A549 treated with AZD2906 at 1 μM for 4 hours (cell line): ENCODE results near the gene UTP18. TPM values are rescaled to one million over a fixed set of nuclear protein-coding genes. Genes with fewer than 3 reads are reported as not detected.

Experiments
- total RNA-seq: library from RNA; stranded (reverse); fragments of 200-300 nt; extraction: Qiagen RNA extraction; gene quantifications from 5 replicates; pipeline ENCODE4 v1.2.3, GENCODE V29; 2022

UTP18 gene
- 66.8 to 77.9 TPM (median 68.6 TPM) in 5 replicates for total RNA-seq

DNA sequence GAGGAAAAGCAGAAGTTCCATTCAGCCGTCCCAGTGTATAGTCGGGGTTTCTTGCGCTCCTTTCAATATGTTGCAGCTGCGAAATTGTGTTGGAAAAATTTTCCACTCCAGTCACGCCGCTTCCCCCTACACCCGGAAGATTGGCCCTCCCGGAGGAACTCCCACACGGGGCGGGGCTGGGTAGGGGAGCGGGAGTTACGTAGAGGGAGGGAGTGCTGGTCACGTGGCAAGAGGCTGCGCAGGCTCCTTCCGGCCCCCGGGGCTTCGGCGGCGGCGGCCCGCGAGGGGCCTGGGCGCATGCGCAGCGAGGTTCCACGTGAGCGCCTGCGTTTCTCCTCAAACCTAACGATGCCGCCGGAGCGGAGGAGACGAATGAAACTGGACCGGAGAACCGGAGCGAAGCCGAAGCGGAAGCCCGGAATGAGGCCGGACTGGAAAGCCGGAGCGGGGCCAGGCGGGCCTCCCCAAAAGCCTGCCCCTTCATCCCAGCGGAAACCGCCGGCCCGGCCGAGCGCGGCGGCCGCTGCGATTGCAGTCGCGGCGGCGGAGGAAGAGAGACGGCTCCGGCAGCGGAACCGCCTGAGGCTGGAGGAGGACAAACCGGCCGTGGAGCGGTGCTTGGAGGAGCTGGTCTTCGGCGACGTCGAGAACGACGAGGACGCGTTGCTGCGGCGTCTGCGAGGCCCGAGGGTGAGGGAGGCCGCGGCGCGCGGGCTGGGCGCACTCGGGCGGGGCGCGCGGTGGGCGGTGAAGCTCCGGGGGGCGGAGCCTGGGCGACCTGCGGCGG is at the start of gene UTP18:
Gene UTP18, plus strand, starts transcription at position 310 of the 787 bp plus-strand sequence. Its CDS starts 39 bp downstream, at position 349.

DNA sequence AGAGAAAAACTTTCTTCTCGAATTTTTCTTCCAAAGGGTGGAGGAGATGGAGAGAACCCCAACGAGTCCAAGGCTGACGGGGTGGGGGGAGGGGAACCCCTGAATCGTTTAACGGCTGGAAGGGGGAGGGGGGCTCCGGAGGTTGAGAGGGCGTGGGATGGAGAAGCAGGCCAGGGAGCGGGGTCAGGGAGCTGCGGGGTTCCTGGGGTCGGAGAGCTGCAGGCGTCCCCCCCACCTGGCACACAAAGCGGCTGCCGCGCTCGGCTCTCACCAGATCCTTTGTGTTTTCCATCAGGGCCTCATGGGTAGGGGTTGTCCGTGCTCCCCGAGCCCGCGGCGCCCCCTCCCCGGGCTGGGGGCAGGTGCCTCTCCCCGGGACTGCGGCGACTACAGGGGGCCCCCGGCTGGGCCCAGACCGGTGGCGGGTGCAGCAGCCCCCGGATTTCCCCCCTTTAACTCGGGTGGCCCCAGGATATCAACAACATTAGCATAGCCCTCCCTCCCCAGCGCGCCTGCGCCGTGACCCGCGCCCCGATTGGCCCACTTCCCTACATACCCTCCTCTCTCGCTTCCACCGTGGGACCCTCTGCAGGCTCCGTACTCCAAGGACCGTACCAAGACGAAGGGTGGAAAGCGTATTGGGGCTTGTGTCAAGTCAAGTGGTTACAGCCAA is 646 bp upstream of the UTP18 start, which contains the start of gene MBTD1:
Gene MBTD1, minus strand, starts transcription at position 486 of the 673 bp plus-strand sequence. CDS start 34,888 bp downstream, outside the sequence.

Other genes with a start within 250 kb of the UTP18 start
- 71.6 to 93.8 TPM (median 74.9 TPM) in 5 replicates for gene SPAG9, start 139.7 kb upstream of the UTP18 start, total RNA-seq
- 617 to 768 TPM (median 706 TPM) in 5 replicates for gene NME1, start 107.0 kb upstream of the UTP18 start, total RNA-seq
- gene NME2, start 94.1 kb upstream of the UTP18 start, total RNA-seq, result 1,615 to 1,943 TPM (median 1,867 TPM) in 5 replicates
- gene MBTD1, start 497 bp upstream of the UTP18 start, total RNA-seq, result 4.6 to 5.8 TPM (median 5.1 TPM) in 5 replicates